HL-60/S4 (cell line): ENCODE measurements around the gene MBP.
"Not testable (repeated sequence)": the region's sequence is repeated elsewhere in the genome, so short reads cannot be mapped to it uniquely, and the experiment has no call there.

Experiments
- in situ Hi-C: fragments of 300-500 bp; cut with MboI; formaldehyde crosslinking; loops from 2 replicates; pipeline ENCODE4 v1.14.3; 2022; ENCODE audit warnings: low sequenced_read_pairs

The MBP gene

DNA sequence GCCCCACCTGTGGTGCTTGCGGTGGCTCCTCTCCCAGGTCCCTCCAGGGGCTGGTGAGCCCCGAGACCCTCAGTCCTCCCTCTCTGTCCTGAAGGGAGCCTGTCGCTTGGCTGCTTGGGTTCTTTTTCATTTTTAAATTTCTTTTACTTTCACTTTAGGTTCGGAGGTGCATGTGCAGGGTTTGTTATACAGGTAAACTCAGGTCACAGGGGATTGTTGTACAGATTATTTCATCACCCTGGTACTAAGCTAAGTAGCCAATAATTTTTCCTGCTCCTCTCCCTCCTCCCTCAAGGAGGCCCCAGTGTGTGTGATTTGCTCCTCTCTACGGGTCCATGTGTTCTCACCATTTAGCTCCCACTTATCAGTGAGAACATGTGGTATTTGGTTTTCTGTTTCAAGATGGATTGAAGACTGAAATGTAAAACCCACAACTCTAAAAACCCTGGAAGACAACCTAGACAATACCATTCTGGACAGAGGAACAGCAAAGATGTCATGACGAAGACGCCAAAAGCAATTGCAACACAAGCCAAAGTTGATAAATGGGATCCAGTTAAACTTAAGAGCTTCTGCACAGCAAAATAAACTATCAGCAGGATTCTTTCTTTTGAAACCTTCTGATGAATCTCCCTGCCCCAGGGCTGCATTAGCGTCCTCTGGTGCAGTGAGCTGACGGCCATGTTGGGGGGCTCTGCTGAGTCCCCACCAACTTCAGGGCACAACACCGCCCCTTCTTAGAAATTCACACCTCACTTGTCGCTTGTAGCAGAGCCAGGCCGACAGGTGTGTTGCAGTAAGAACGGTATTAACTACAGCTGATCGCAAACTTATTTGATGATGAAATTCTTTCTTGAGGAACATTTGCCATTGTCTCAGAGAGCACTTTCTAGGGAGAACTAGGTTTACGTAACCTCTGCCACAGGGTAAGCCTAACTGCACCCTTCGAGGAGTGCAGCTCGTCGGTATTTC, 174.9 kb downstream of the MBP start:
- in situ Hi-C loops, result no loop called here

DNA sequence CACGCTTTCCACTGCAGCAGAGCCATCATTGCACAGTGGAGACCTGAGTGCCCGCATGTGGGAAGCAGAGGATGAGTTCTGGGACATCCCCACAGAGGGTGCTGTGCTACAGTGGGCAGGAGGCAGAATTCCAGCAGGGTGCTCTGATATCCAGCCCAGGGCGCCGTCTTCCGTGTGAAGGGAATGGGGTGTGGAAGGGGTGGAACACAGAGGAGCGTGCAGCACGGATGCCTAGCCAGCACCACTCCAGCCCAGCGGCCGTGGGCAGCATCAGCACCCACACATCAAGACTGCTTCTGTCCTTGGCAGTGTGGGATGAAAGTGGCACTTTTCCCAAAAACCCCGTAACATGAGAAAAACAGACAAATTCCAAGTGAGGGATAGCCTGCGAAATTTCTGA, 175.9 kb downstream of the MBP start:
- in situ Hi-C loops, result no loop called here

DNA sequence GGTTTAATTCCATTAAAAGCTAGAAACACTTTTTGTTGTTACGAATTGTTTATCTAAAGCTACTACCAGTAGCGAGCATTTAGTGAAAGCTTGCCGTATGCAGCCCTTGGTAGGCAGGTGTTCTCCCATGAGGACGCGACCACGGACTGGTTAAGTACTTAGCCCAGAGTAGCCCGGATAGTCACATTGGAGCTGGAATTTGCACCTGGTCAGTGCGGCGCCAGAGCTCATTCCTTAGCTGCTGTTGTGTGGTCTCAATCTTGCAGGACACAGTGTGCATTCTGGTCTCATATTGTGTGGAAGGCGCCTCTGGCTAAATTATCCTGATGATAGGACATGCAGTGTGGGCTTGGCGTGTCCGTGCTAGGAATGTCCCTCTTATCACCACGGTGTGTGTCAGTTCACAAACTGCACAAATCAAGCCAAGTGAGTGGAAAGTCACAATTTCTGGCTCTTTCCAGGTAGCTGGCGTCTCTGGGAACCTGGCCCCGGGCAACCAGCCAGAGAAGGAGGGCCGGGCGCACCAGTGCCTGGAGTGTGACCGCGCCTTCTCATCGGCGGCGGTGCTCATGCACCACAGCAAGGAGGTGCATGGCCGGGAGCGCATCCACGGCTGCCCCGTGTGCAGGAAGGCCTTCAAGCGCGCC, 176.9 kb downstream of the MBP start:
- in situ Hi-C loops, result no loop called here

DNA sequence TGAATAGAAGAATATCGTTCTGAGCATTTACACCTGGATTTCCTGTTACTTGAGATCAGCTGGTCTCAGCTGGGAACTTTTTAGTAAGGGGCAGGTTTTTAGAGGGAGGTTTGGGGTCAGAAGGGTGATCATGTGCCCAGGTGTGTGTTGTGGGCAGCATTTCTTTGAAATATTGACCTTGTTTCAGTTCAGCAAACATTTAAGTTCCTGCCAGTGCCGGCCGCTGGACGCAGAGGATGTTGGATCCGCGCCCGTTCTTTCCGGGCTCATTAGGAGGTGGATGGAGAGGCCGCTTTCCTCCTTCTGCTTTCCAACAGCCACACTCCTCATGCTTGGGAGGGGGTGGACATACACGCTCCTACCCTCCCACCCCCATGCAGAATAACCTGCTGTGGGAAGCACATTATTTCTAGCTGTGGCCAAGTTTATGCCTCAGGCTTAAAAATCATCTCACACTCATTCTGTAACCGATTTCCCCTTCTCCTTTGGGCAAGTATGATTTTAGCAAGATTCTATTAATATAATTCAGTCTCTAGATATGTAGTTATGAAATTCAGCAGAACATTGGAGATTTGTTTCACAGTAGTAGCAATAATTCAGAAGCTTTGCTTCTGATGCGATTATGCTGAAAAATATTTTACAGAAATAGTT, 178.9 kb downstream of the MBP start:
- in situ Hi-C loops, result no loop called here

DNA sequence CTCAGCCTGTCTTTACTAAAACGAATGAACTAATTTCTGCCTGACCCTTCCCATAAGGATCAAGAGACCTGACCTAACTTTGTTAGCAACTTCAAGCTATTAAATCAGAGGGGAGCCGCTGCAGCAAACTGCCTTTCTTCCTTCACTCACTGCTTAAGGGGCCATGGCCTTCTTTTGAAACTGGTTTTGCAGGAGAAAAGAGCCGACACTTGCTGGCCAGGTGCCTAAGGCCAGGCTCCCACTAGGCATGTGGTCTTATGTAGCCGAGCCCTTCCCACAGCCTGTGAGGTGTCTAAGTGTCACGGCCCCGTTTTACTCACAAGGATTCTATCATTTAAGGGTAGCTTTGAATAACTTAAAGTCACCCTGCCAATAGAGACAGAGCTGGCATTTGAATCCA, 179.4 kb downstream of the MBP start:
- in situ Hi-C loops, result no loop called here

DNA sequence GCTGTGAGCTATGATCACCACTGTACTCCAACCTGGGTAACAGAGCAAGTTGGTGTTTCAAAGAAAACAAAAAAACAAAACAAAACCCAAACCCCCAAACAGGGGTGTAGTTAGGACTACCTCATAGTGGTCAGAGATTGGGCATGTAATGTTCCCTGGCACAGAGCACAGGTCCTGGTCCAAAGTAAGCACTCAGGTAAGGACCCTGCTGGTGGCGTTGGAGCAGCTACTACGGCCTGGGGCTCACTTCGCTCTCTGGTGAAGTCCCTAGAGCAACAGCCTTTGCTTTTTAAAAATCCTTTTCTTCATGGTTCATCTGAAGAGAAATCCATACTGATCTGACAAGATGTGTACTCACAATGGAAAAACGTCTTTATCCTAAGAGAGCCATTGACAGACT, 179.8 kb downstream of the MBP start:
- in situ Hi-C loops, result no loop called here

DNA sequence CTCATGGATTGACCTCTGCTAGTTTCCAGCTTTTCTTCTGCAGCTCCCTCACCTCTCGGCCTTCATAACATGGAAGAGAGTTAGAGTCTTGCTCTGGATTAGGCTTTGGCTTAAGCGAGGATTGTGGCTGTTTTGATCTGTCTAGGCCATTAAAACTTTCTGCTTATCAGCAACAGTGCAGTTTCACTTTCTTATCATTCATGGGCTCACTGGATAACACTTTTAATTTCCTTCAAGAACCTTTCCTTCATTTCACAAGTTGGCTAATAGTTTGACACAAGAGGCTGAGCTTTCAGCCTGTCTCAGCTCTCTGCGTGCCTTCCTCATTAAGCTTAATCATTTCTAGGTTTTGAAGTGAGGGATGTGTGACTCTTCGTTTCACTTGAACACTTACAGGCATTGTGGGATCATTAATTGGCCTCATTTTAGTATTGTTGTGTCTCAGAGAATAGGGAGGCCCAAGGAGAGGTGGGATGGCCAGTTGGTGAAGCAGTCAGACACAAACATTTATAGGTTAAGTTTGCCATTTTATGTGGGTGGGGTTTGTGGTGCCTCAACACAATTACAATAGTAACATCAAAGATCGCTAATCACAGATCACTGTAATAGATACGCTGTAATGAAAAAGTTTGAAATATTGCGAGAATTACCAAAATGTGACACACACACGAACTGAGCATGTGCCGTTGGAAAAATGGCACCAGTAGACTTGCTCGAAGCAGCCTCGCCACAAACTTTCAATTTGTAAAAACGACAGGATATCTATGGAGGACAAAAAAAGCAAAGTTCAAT, 180.9 kb downstream of the MBP start:
- in situ Hi-C loops, result no loop called here

DNA sequence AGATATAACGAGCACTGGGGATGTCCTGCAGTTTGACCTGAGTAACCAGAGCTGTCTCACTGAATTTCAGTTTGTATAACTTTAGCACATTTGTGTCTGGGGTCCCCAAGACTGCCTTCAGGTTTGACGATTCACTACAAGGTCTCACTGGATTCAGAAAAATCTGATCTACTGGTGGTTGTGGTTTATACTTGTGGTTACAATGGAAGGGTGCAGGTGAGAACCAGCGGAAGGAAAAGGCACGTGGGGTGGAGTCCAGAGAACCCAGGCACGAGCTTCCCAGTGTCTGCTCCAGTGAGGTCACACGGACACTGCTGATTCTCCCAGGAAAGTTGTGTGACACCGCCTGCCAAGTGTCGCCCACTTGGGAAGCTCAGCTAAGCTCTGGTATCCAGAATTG, 184.2 kb downstream of the MBP start:
- in situ Hi-C loops, result no loop called here

DNA sequence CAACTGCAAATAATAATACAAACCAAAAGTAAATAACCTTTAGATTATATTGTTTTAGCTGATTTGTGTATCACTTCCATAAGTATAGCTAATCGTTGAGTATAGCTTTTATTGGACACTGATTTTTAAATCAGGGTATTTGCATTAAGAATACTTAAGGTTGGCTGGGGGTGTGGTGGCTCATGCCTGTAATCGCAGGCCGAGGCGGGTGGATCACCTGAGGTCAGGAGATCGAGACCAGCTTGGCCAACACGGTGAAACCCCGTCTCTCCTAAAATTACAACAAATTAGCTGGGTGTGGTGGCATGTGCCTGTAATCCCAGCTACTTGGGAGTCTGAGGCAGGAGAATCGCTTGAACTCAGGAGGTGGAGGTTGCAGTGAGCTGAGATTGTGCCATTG, 188.2 kb downstream of the MBP start:
- in situ Hi-C loops, result not testable (repeated sequence)

DNA sequence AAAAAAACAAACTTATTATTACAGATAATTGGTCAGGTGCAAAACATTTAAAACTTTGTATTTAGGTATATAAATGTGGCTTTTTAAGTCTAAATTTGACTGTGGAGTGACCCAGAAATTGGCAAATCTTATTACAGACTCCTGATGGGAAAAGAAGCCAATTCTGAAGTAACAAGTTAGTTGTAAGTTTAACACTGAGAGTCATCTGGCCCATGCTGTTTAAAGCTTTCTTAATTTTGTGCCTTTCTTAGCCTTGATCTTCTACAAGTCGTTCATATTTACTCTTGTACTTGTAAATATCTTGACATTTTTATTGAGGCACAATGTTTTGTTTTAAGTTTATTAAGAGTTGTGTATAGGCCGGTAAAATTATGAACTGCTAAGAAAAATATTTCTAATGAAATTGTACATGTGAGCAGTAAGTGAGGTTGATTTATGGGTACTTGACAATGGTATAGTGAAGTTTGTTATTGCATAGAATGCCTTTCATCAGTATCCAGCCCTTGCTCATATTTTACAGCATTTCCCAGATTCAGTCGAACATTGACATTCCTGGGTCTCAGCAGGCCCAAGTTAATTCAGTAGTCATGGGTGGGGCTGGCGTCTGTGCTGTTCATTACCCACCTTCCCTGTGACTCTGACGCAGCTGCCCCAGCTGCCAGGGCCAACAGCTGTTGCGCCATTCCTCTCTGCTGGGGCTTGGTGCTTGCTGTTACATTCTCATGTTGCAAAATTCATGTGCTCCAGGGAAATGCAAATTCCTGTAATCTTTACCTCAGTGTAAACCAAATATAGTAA, 188.8 kb downstream of the MBP start:
- in situ Hi-C loops, result no loop called here

DNA sequence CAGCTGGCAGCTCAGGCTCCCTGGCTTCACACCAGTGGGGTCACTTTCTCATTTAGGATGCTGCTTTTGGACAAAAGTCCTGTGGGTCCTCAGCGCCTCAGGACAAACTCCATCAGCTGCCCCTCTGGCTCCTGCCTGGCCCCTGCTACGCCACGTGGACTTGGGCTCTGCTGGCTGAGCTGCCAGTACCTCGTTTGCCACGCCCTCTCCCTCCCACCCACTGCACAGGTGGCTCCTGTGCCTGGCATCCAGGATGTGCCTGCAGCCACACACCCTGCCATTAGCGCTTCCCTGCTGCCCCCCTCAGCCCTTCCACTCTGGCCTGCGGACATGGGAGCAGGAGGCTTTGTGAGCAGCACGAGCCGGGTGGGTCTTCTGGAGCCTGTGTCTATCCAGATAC, 191.3 kb downstream of the MBP start:
- in situ Hi-C loops, result no loop called here

DNA sequence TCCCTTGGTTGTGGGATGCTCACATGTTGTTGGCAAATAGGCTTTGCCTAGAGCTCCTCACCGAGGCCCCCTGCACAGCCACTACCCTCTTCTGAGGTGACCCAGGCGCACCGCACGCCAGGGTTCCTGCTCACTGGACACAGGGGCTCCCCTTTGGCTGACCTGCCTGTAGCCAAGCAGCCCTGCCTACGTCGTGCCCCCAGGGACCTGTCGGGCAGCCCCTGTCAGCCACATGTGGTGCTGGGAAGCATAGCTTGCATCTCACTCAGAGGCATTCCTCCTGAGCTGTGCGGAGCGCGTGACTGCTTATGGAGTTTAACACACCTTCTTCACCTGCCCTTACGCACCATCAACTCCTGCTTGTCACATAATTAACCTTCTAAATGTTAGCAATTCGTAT, 194.0 kb downstream of the MBP start:
- in situ Hi-C loops, result no loop called here

DNA sequence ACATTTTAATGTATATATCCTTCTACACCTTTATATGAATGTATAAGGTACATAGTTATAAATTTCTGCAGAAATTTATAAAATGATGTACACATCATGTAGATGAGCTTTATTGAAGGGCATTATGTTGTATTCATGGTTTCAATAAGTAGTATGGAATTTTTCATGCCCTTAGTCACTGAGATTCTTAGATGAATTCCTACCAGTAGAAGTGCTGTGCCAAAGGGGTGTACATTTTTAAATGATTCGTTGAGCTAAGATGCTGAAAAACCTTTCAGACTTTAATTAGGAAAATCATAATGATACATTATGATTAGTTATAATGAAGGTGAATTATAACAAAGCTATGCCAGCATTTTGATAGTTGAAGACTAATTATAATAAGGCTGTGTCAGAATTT, 195.0 kb downstream of the MBP start:
- in situ Hi-C loops, result no loop called here

DNA sequence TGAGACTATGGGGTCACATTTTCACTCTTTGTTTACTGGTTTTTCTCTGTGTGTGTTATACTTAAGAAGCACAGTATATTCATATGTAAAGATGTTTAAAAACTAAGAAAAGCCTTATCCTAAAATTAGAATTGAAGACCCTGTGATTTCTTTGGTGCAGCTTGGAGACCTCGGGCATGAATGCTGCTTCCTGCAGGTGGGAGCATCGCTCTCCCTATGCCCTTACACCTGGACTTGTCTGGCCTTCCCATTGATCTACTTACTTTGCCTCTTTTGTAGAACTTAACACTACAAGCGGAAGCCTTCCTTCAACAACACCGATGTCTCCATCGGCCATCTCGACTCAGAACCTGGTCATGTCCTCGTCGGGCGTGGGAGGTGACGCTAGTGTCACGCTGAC, 195.7 kb downstream of the MBP start:
- in situ Hi-C loops, result no loop called here

DNA sequence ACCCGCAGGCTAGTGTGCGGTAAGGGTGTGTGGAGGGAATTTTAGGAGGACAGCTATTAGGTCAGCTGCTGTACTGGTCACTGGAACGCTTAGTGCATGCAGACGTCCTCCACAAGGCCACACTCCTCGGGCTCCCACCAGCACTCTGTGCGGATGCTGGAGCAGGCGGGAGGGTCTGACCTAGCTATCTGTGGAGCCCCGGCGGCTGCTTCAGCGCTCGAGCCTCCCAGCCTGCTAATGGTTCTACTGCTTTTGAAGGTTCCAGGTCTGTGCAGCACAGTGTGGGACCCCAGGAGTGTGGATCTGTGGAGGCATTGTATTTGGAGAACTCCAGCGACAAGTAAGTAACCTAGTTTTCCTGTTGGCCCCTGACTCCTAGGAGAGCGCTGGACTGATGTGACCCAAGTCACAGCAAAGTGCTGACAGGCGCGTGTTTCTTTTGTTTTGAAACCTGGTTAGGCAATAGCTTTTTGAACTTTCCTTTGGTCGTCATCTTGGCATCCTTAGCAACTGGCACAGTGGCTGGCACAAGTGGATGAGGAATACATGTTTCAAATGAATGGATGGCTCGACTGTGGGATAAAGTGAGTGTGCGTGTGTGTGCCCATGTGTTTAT, 196.8 kb downstream of the MBP start:
- in situ Hi-C loops, result no loop called here

DNA sequence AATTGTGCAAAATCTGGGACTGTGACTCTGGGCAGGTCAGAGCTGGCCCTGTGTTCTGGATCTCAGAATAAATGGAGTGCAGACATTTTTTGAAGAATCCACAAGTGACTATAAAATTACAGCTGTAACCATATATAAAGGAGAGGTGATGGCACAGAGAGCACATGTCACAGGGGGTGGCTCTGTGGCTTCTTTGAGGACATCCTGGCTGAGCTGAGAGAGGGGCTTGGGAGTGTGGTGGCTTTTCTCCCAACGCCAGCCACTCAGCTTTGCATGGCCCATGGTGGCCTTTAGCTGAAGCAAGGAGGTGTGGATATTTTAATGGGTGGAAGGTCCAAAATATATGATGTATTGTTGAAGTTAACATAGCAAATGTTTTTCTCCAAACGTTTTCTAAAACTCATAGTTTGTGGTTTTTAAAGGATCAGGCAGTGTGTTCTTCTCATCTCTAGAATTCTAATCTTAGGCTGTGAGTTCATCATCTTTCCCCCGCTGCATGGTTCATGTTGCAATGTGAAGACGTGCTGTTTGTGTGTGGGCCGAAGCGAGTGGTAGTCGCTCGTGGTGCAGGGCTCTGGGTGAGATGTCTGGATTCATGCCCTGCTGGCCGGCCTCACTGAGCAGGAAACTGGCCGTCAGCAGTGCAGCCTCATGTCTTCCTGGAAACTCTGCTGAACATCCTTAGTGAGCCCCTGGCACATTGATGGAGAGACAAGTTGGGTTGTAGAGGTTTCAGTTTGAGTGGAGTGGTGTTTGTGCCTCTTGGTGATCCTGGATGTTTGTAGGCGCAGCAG, 200.4 kb downstream of the MBP start:
- in situ Hi-C loops, result no loop called here

DNA sequence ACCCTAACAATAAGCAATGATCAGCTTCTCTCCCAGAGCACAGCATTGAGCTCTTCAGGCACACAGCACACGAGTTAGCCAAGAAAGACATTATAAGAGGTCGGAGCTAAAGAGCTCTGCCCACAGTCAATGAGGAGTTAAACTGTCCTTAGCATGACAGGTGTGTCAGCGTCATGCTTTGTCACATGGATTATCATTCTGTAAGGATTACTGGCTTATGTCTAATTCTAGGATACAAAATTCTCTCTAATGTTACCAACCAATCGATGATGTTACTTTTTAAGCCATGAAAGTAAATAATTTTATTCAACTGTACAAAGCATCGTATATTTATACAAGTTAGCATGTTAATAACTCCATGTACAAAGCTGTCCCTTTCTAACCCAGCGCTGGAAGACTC, 201.4 kb downstream of the MBP start:
- in situ Hi-C loops, result no loop called here
